Mesenchymal stem cell (in vitro differentiated cells and primary cell): ENCODE results near the gene POMT2.

Experiments
- DNase-seq: peaks from one replicate; pipeline ENCODE4 v3.0.0-alpha.2; 2013
- H2AFZ ChIP-seq: one replicate; pipeline ENCODE4 v1.6.1; 2013; ENCODE audit warnings: low read depth, mild to moderate bottlenecking, control low read depth, inconsistent platforms, low read length, moderate library complexity
- H2AK5ac ChIP-seq: 2 replicates; pipeline ENCODE4 v1.6.1; 2013; ENCODE audit warnings: low read length, moderate library complexity, mild to moderate bottlenecking, inconsistent platforms; ENCODE audit not compliant: severe bottlenecking
- H2BK120ac ChIP-seq: one replicate; pipeline ENCODE4 v1.6.1; 2013; ENCODE audit warnings: low read depth, mild to moderate bottlenecking, inconsistent platforms, low read length, moderate library complexity
- H2BK12ac ChIP-seq, 2 experiments: one replicate each; pipeline ENCODE4 v1.6.1; 2013; ENCODE audit warnings: inconsistent platforms in 2 of 2, low read length in 2 of 2, mild to moderate bottlenecking in 2 of 2, moderate library complexity in 2 of 2, control low read depth in 1 of 2
- H2BK15ac ChIP-seq: one replicate; pipeline ENCODE4 v1.6.1; 2013; ENCODE audit warnings: mild to moderate bottlenecking, low read depth, inconsistent platforms; ENCODE audit not compliant: poor library complexity, severe bottlenecking
- H2BK5ac ChIP-seq: 2 replicates; pipeline ENCODE4 v1.6.1; 2013; ENCODE audit warnings: low read depth, mild to moderate bottlenecking, low read length, control low read depth, inconsistent platforms; ENCODE audit not compliant: poor library complexity, severe bottlenecking
- H3K14ac ChIP-seq, 2 experiments: one replicate each; pipeline ENCODE4 v1.6.1; 2013; ENCODE audit warnings: inconsistent platforms in 2 of 2, low read length in 2 of 2, control low read depth in 1 of 2, mild to moderate bottlenecking in 1 of 2, moderate library complexity in 1 of 2
- H3K18ac ChIP-seq, 2 experiments: one replicate each; pipeline ENCODE4 v1.6.1; 2013; ENCODE audit warnings: inconsistent platforms in 2 of 2, low read length in 2 of 2, control low read depth in 1 of 2, low read depth in 1 of 2, mild to moderate bottlenecking in 1 of 2
- H3K23ac ChIP-seq, 2 experiments: one replicate each; pipeline ENCODE4 v1.6.1; 2013; ENCODE audit warnings: inconsistent platforms in 2 of 2, low read length in 2 of 2, mild to moderate bottlenecking in 2 of 2, moderate library complexity in 2 of 2, control low read depth in 1 of 2
- H3K27ac ChIP-seq: 2 replicates; pipeline ENCODE4 v1.5.1; 2013; ENCODE audit warnings: mild to moderate bottlenecking, moderate library complexity, low read length, control low read depth, inconsistent platforms; ENCODE audit not compliant: poor library complexity, severe bottlenecking
- H3K27me3 ChIP-seq, 2 experiments: 2 replicates each; pipeline versions ENCODE4 v1.6.1 to v1.7.0; 2013; ENCODE audit warnings: low read length in 2 of 2, mild to moderate bottlenecking in 2 of 2, moderate library complexity in 2 of 2, control low read depth in 1 of 2, inconsistent platforms in 1 of 2; ENCODE audit not compliant: control insufficient read depth in 1 of 2, insufficient read depth in 1 of 2
- H3K36me3 ChIP-seq, 2 experiments: 2 replicates each; pipeline versions ENCODE4 v1.6.1 to v1.7.0; 2013; ENCODE audit warnings: low read length in 2 of 2, control low read depth in 1 of 2, inconsistent platforms in 1 of 2, low read depth in 1 of 2, mild to moderate bottlenecking in 1 of 2; ENCODE audit not compliant: insufficient read depth in 2 of 2, control insufficient read depth in 1 of 2
- H3K4ac ChIP-seq, 2 experiments: one replicate each; pipeline ENCODE4 v1.6.1; 2013; ENCODE audit warnings: inconsistent platforms in 2 of 2, low read length in 2 of 2, mild to moderate bottlenecking in 2 of 2, moderate library complexity in 2 of 2, control low read depth in 1 of 2, low read depth in 1 of 2
- H3K4me1 ChIP-seq: 2 replicates; pipeline ENCODE4 v1.6.1; 2013; ENCODE audit warnings: low read depth, low read length, control low read depth; ENCODE audit not compliant: control insufficient read depth, insufficient read depth
- H3K4me2 ChIP-seq: 2 replicates; pipeline ENCODE4 v1.6.1; 2013; ENCODE audit warnings: low read length, mild to moderate bottlenecking, inconsistent platforms; ENCODE audit not compliant: poor library complexity, severe bottlenecking
- H3K4me3 ChIP-seq, 2 experiments: 2 replicates each; pipeline versions ENCODE4 v1.5.1 to v1.7.0; 2013; ENCODE audit warnings: low read length in 2 of 2, mild to moderate bottlenecking in 2 of 2, control low read depth in 1 of 2, low read depth in 1 of 2; ENCODE audit not compliant: insufficient read depth in 1 of 2
- H3K79me1 ChIP-seq: replicated peaks from 2 replicates; pipeline ENCODE4 v1.6.1; 2013; ENCODE audit warnings: mild to moderate bottlenecking, control low read depth, low read length, inconsistent platforms; ENCODE audit not compliant: poor library complexity, severe bottlenecking
- H3K9ac ChIP-seq: 2 replicates; pipeline ENCODE4 v1.7.0; 2013; ENCODE audit warnings: mild to moderate bottlenecking, low read length, moderate library complexity
- H3K9me3 ChIP-seq: 2 replicates; pipeline ENCODE4 v1.7.0; 2013; ENCODE audit warnings: mild to moderate bottlenecking, low read length; ENCODE audit not compliant: control insufficient read depth
- H4K8ac ChIP-seq: one replicate; pipeline ENCODE4 v1.6.1; 2013; ENCODE audit warnings: inconsistent platforms, mild to moderate bottlenecking, low read length, moderate library complexity
- H4K91ac ChIP-seq: one replicate; pipeline ENCODE4 v1.6.1; 2013; ENCODE audit warnings: mild to moderate bottlenecking, low read length, inconsistent platforms
- WGBS: methylation state at CpG from one replicate; pipeline ENCODE4 v1.1.7; 2013; ENCODE audit warnings: mixed read lengths; 5-methylcytosine and 5-hydroxymethylcytosine counted together

The POMT2 gene

DNA sequence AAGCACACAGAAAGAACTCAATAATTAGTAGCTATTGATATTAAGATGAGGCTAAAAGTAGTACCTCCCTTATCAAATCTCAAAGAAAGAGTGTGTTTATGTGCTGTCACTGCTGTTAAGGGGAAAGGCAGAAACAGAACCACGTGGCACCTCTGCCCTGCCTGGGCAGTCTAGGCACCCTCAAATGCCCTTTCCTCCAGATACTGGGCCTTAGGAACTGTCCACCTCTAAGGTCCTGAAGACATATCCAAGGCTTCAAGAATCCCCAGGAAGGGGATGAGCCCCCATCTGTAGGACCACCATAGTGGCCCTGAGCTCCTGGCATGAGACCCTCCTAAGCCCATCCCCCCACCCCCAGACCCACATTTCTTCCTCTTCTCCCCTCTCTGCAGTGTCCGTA lies 78.7 kb downstream of the POMT2 start:
- Histone ChIP-seq H3K4me2 (no peak overlapping the region), H3K14ac (no peak overlapping the region), H3K27ac (no peak overlapping the region), H3K4ac (no peak overlapping the region), H2AFZ (no peak overlapping the region), H3K79me1 (no peaks in the 10 kb centered on the region), H2BK15ac (no peak overlapping the region), H3K9me3 (no peaks in the 10 kb centered on the region), H3K36me3 (no peaks in the 10 kb centered on the region), H4K8ac (no peak overlapping the region), H2BK120ac (no peak overlapping the region), H3K4me1 (no peaks in the 10 kb centered on the region), H3K4me3 (no peak overlapping the region), H3K9ac (no peak overlapping the region), H3K18ac (no peak overlapping the region), H4K91ac (no peak overlapping the region), H2BK5ac (no peak overlapping the region), H3K23ac (no peak overlapping the region), H2BK12ac (no peak overlapping the region), H3K27me3 (peaks cover 4 to 15% of the 10 kb centered on the region in 2 experiments), H2AK5ac (no peak overlapping the region)
- no peak for DNase-seq
- 50% methylated on average over 2 of the region's 2 CpGs for WGBS

DNA sequence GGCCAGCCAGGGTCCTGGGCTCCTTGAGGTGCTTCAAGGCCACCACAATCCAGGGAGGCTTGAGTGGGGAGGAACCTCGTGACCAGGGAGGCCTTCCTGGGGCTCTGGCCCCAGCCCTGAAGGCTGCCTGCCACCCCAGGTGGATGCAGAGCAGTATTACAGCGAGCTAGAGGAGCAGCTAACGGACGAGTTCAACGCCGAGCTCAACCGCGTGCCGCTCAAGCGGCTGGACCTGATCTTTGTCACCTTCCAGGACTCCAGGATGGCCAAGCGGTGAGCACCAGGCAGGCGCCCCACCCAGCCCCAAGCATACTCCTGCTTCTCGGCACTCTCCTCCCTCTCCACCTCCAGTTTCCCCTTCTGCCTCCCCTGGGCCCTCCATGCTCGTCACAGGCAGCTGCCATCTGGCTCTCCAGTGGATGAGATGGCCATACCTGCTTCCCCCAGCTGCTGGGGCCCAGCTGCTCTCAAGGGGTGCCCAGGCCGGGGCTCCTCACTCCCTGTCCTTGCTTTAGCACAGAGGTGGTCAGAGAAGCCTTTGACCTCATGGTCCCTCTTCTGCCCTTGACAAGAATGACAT lies 80.3 kb downstream of the POMT2 start:
- Histone ChIP-seq H3K23ac (no peak overlapping the region), H2BK120ac (no peak overlapping the region), H3K4me3 (no peak overlapping the region), H3K27me3 (peaks cover 0 to 15% of the 10 kb centered on the region in 2 experiments), H2BK12ac (no peak overlapping the region), H4K91ac (no peak overlapping the region), H3K4me1 (no peaks in the 10 kb centered on the region), H4K8ac (no peak overlapping the region), H3K27ac (no peak overlapping the region), H3K4ac (no peak overlapping the region), H2BK5ac (no peak overlapping the region), H3K4me2 (no peak overlapping the region), H3K18ac (no peak overlapping the region), H3K14ac (no peak overlapping the region), H3K9ac (no peak overlapping the region), H2BK15ac (no peak overlapping the region), H2AK5ac (no peak overlapping the region), H3K36me3 (no peaks in the 10 kb centered on the region), H2AFZ (no peak overlapping the region), H3K9me3 (no peaks in the 10 kb centered on the region), H3K79me1 (no peaks in the 10 kb centered on the region)
- 84% methylated on average over 15 of the region's 15 CpGs for WGBS
- no peak for DNase-seq

DNA sequence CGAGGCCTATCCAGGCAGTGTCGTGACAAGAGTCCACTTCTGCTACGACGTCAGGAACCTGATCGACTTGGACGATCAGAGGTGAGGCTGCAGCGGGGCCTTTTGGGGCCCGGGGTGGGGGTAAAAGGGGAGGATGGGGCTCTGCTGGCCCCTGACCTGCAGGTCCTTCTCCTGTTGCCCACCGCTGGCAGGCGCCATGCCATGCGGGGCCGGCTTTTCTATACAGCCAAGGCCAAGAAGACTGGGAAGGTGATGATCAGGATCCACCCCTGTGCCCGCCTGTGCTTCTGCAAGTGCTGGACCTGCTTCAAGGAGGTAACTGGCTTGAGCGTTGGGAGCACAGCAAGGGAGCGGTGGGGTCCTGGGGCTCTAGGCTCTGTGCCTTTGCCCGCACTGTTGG lies 81.3 kb downstream of the POMT2 start:
- H2BK120ac ChIP-seq = no peak overlapping the region
- no peak overlapping the region for H3K18ac ChIP-seq
- no peaks in the 10 kb centered on the region for H3K79me1 ChIP-seq
- H2BK12ac ChIP-seq = no peak overlapping the region
- H2BK15ac ChIP-seq = no peak overlapping the region
- no peak overlapping the region for H4K8ac ChIP-seq
- 83% methylated on average over 16 of the region's 16 CpGs for WGBS
- H2AFZ ChIP-seq = no peak overlapping the region
- no peaks in the 10 kb centered on the region for H3K9me3 ChIP-seq
- H2AK5ac ChIP-seq = no peak overlapping the region
- no peak overlapping the region for H3K4me3 ChIP-seq
- no peak overlapping the region for H3K4ac ChIP-seq
- no peaks in the 10 kb centered on the region for H3K4me1 ChIP-seq
- H2BK5ac ChIP-seq = no peak overlapping the region
- no peak overlapping the region for H3K27ac ChIP-seq
- H3K36me3 ChIP-seq = no peaks in the 10 kb centered on the region
- no peak overlapping the region for H3K14ac ChIP-seq
- no peak overlapping the region for H4K91ac ChIP-seq
- no peak for DNase-seq
- H3K9ac ChIP-seq = no peak overlapping the region
- peaks cover 0 to 11% of the 10 kb centered on the region in 2 experiments for H3K27me3 ChIP-seq
- no peak overlapping the region for H3K23ac ChIP-seq
- no peak overlapping the region for H3K4me2 ChIP-seq

DNA sequence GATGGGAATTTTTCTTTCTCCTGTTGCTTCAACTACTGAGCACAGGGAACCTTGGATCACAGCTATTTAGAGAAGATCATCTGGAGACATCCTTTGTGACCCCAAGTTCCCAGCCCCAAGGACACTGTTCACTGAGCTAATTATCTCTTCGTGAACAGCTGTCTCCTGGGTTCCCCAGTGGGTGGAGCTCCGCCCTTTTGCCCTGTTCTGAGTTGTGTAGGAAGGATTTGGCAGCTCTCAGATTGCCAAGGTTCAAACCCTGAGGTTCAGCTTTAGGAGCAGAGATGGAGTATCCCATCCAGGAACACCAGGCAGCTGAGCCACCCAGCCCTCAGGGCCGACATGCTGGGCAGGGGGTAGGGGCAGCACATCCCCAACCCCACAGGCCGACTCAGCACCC lies 81.7 kb downstream of the POMT2 start:
- H3K79me1 ChIP-seq = no peaks in the 10 kb centered on the region
- WGBS = 59% methylated on average over 4 of the region's 4 CpGs
- no peak for DNase-seq

More for the DNA sequence above, 81.7 kb downstream of the POMT2 start:
- H3K4me3 ChIP-seq = no peak overlapping the region
- peaks cover 0 to 11% of the 10 kb centered on the region in 2 experiments for H3K27me3 ChIP-seq
- no peak overlapping the region for H3K4ac ChIP-seq
- H2BK15ac ChIP-seq = no peak overlapping the region
- H3K27ac ChIP-seq = no peak overlapping the region
- H2BK12ac ChIP-seq = no peak overlapping the region
- H2AK5ac ChIP-seq = no peak overlapping the region
- no peak overlapping the region for H2BK120ac ChIP-seq
- no peak overlapping the region for H3K4me2 ChIP-seq
- H2AFZ ChIP-seq = no peak overlapping the region
- no peaks in the 10 kb centered on the region for H3K4me1 ChIP-seq
- H3K14ac ChIP-seq = no peak overlapping the region
- H3K9me3 ChIP-seq = no peaks in the 10 kb centered on the region
- H3K9ac ChIP-seq = no peak overlapping the region
- no peak overlapping the region for H2BK5ac ChIP-seq
- H3K18ac ChIP-seq = no peak overlapping the region
- H4K91ac ChIP-seq = no peak overlapping the region
- no peak overlapping the region for H3K23ac ChIP-seq
- H3K36me3 ChIP-seq = no peaks in the 10 kb centered on the region
- H4K8ac ChIP-seq = no peak overlapping the region
